Transverse colon (tissue), 4 donors: Measurements from ENCODE around the gene FNDC3B.

Experiments
- EP300 ChIP-seq: sonication (generic); formaldehyde crosslinking; IDR thresholded peaks from one replicate; pipeline ENCODE4 v1.6.1; 2017; ENCODE audit warnings: antibody characterized with exemption, low read depth
- POLR2A ChIP-seq: fragments of 450-650 bp; IDR thresholded peaks from one replicate; pipeline ENCODE4 v1.6.1; 2016; ENCODE audit warnings: antibody characterized with exemption, mild to moderate bottlenecking, moderate library complexity
- POLR2AphosphoS5 ChIP-seq, 3 donors: sonication (generic); formaldehyde crosslinking; IDR thresholded peaks; one replicate each; pipeline ENCODE4 v1.6.1; 2016; ENCODE audit warnings: antibody characterized with exemption in 3 of 3
- TF ChIP-seq, protein P1 (sequence below), 5 experiments: fragments of 200-600 bp in 3 of 5; fragments of 450-650 bp in 2 of 5; sonication (generic) in 3 of 5; IDR thresholded peaks; 1 replicate in 2 of 5; 2 replicates in 3 of 5; pipeline ENCODE4 v1.5.1; 2016 to 2017; ENCODE audit warnings: antibody characterized with exemption in 5 of 5, inconsistent platforms in 3 of 5, mild to moderate bottlenecking in 2 of 5, moderate library complexity in 1 of 5

- TF ChIP-seq POLR2AphosphoS5 (IDR thresholded peaks at IDR 0.05) (no peak), POLR2A (no peak), EP300 (no peak)
- TF ChIP-seq, protein P1, sequence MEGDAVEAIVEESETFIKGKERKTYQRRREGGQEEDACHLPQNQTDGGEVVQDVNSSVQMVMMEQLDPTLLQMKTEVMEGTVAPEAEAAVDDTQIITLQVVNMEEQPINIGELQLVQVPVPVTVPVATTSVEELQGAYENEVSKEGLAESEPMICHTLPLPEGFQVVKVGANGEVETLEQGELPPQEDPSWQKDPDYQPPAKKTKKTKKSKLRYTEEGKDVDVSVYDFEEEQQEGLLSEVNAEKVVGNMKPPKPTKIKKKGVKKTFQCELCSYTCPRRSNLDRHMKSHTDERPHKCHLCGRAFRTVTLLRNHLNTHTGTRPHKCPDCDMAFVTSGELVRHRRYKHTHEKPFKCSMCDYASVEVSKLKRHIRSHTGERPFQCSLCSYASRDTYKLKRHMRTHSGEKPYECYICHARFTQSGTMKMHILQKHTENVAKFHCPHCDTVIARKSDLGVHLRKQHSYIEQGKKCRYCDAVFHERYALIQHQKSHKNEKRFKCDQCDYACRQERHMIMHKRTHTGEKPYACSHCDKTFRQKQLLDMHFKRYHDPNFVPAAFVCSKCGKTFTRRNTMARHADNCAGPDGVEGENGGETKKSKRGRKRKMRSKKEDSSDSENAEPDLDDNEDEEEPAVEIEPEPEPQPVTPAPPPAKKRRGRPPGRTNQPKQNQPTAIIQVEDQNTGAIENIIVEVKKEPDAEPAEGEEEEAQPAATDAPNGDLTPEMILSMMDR (IDR thresholded peaks at IDR 0.05): no peak
Measured at GRCh38 chr3:172018364-172018763, 21.0 kb upstream of the FNDC3B start.
